ENCODE data around the gene ATG16L2.

- TF ChIP-seq CTCF (conservative IDR thresholded peaks at IDR 0.05 in 1 of 2, IDR thresholded peaks at IDR 0.05 in 1 of 2; ENCODE audit: low read depth in 1 of 2, low read length in 2 of 2) (no peak), EZH2 (IDR thresholded peaks at IDR 0.05; ENCODE audit: low read length, missing control alignments) (no peak)
Observed at GRCh38 chr11:72770799-72771198, 43.4 kb upstream of the ATG16L2 start.

Data from fibroblast of lung (primary cell).